ENCODE measurements around the gene KLK11.

DNA sequence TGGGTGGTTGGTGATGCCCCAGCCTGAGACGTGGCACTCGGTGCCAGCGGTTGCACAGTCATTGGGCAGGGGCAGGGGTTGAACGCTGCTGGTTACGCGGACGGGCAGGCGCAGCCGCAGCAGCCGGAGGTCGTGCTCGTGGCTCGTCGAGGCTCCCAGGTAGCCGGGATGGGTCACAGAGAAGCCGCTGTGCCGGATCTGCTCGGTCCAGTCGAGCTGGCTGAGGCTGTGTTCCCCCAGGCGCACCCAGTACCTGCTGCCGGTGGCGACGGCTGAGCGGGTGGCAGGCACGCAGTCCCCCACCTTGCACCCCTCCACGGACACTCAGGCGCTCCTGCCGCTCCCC, 5.4 kb upstream of the KLK11 start:
- TF ChIP-seq SUPT20H (IDR thresholded peaks at IDR 0.05; ENCODE audit: borderline replicate concordance, control insufficient read depth, low read depth, low read length) (no peak), HSF1 (IDR thresholded peaks at IDR 0.05; ENCODE audit: low read depth, low read length) (no peak)
